Measurements from ENCODE around the gene NDUFA3.

Gene NDUFA3

DNA sequence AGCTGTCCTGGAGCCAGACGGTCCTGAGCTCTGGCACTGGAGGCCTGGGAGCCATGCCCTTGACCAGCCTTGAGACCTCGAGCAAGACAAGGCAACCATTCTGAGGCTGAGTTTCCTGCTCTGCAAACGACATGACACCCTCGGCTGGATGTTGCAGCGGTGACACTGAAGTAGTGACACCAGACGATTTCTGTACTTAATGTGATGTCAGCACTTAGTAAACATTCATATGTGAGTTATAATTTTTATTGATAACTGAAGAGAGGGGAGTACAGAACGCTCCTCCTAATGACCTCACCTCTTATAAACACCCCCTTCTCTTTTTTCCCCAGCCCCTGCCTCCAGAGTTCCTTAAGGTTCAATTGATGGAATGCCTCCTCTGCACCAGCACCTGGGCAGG is 5.8 kb downstream of the NDUFA3 start:
- DNase-seq, result no peak

DNA sequence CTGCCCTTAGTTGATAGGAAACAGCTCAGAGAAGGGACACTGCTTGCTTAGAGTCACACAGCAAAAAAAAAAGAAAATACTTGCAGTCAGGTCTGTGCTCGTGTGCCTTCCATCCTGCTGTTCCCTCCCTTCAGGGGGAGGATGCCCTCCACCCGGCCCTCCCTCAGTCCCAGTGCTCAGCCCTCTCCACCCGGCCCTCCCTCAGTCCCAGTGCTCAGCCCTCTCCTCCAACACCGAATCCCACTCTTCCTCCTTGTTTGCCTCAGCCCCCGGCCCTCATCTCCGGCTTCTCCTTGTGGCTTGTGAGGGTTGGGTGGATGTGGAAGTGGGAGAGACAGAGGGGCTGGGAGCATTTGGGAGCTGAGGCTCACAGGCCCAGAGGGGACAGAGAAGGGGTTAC is 7.0 kb downstream of the NDUFA3 start:
- DNase-seq, result no peak

DNA sequence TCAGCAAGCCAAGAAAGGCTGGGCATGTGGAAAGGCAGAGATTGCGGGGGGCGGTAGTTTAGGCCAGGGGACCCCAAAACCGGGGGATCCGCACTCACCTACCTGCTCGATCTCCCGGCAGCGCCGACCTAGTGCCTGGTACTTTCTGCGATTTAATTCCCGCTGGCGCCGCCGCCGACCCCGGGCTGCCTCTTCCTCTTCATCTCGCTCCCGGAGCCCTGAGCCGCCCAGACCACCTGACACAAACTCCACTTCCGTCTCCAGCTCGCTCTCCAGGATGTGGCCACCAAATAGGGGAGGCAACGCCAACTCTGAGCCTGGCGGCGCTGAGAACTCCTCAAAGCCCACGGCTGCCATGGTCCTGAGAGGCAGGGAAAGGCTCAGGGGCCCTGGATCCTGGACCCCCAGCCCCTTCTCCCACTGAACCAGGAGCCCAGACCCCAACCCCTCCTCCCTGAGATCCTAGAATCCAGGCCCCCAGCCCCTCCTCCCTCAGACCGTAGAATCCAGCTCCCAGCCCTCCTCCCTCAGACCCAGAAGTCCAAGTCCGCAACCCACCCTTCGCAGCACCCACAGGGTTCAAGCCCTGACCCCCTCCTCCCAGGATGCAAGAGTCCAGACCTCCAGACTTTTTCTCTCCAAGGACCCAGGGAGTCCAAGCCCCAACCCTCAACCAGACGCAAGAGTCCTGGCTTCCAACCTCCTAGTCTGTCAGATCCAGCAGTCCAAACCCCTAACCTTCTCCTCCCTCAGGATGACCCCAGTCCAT is 11.9 kb downstream of the NDUFA3 start:
- DNase-seq, result peak; percentile 34

DNA sequence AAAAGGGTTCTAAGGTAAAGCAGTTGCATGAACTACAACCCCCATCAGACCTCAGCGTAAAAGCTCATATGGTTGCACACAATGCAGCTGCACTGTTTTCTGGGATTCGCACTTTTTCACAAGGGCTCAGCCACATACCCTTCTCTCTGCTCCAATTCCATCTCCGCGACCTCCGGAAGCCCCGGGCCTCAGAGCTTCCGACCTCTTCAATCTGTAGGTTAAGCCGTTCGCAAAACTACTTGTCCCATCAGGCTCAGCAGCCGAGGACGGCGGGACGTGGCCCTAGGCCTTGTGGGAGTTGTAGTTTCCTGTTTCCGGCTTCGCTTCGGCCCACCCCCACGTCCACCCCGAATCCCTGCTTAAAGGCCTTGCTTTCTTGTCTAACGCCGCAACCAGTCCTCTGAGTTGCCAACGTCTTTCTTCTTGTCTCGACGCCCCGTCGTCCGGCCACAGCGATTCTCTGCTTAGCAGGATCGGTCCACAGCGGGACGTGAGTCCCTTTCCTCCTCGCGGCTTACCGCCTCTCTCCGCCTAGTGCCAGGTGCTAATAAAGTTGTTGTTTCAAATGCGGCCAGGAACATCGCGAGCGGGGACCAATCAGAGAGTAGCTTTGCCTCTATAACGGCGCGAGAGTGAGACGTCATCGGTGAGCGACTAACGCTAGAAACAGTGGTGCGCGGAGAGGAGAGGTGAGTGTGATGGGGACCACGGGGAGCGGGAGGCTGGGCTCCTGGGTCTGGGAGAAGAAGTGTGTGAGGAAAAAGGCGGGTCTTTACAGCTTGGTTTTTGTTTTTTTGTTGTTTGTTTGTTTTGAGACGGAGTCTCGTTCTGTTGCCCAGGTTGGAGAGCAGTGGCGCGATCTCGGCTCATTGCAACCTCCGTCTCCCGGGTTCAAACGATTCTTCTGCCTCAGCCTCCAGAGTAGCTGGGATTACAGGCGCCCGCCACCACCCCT is 12.7 kb downstream of the NDUFA3 start, which contains the start of the genes PRPF31 and TFPT:
Gene PRPF31, plus strand, starts transcription at position 646 of the 955 bp plus-strand sequence. CDS start 2,525 bp downstream, outside the sequence.
Gene TFPT, minus strand, starts transcription at position 549 of the 955 bp plus-strand sequence. Its CDS starts 388 bp downstream, at position 161.
- peak; percentile 95 for DNase-seq

DNA sequence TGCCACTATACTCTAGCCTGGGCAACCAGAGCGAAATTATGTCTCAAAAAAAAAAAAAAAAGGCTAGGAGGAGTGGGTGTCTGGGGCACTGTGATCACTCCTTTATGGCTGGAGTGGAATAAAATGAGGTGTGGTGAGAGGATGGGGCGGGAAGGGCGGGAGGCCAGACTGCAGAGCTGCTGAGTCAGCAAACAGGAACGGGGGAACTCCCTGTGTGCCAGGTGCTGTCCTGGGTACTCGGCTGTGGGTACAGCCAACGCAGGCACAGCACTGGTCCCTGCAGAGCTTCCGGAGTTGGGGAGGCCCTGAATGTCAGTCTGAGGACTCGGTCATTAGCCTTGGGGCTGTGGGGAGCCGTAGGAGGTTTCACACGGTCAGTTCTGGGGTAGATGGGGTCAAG is 18.6 kb downstream of the NDUFA3 start:
- DNase-seq, result no peak

DNA sequence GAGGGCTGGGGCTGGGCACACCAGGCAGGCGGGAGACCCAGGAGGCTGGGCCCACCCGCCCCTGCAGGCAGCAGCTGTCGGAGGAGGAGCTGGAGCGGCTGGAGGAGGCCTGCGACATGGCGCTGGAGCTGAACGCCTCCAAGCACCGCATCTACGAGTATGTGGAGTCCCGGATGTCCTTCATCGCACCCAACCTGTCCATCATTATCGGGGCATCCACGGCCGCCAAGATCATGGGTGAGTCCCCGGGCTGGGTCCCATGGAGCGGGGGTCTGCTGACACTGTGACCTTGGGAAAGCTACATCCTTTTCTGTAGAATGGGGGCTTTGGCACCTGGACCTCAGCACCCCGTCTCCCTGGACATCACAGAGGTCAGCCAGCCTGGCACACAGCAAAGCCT is 21.0 kb downstream of the NDUFA3 start:
- no peak for DNase-seq

DNA sequence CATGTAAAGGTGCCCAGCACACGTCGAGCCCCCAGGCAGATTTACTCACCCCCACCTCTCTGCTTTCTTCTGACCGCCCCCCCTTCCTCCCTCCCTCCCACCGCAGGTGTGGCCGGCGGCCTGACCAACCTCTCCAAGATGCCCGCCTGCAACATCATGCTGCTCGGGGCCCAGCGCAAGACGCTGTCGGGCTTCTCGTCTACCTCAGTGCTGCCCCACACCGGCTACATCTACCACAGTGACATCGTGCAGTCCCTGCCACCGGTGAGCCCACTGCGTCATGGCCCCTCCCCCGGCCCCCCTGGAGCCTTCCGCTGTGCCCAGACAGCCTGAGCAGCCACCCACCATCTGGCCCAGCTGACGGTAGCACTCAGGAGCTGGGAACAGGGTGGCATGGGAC is 21.7 kb downstream of the NDUFA3 start:
- DNase-seq, result no peak

DNA sequence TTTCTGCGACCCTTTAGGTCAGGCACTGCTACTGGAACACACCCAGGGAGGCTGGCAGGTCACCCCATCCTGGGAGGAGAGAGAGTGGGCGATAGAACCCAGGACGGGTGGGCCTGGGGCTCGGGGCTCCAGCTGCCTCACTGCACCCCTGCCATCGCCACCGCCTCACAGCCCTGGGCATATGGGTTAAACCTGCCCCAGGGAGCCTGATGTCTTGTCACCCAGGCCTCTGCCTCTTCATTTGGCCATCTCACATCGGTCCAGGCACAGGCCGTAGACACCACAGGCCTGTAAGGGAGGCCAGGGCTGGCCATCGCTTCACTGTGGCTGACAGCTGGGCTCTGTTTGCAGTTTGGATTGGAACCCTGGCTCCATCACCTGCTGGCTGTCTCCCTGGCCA is 23.1 kb downstream of the NDUFA3 start:
- DNase-seq, result no peak

DNA sequence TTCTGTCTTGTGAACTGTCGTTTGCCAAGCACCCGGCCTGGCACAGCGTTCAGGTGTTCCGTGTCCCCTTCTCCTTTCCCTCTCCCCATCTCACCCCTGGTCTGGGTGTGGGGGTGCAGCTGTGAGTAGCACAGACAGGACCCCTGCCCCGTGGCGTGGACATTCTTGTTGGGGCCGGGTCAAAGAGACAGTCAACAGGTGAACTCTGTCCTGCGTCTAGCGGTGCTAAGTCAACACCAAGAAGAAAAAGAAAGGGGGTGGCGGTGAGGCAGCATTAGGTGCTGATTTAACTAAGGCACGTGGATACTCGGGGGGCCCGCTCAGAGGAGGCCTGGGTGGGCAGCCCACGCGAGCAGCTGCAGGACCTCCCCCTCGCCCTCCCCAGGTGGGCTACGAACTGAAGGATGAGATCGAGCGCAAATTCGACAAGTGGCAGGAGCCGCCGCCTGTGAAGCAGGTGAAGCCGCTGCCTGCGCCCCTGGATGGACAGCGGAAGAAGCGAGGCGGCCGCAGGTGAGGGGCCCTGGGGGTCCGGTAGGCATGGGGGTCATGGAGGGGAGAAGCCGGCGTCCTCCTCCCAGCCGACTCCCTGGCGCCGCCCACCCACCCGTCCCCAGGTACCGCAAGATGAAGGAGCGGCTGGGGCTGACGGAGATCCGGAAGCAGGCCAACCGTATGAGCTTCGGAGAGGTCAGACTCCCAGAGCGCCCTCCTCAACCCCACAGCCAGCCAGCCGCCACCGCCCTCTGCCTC is 25.2 kb downstream of the NDUFA3 start:
- no peak for DNase-seq

DNA sequence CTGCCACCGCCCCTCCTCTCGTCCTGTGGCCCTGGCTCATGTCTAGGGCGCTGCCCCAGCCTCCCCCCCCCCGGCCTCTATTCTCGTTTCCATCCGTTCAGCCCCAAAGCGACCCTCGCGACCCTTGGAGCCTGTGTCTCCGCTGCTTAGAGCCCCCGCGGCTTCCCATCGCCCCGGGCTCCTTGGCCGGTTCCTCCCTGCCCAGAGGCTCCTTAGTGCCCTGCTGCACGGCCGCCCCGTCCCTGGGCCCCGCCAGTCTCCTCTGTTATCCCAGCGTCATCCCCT is 25.7 kb downstream of the NDUFA3 start:
- DNase-seq, result no peak

DNA sequence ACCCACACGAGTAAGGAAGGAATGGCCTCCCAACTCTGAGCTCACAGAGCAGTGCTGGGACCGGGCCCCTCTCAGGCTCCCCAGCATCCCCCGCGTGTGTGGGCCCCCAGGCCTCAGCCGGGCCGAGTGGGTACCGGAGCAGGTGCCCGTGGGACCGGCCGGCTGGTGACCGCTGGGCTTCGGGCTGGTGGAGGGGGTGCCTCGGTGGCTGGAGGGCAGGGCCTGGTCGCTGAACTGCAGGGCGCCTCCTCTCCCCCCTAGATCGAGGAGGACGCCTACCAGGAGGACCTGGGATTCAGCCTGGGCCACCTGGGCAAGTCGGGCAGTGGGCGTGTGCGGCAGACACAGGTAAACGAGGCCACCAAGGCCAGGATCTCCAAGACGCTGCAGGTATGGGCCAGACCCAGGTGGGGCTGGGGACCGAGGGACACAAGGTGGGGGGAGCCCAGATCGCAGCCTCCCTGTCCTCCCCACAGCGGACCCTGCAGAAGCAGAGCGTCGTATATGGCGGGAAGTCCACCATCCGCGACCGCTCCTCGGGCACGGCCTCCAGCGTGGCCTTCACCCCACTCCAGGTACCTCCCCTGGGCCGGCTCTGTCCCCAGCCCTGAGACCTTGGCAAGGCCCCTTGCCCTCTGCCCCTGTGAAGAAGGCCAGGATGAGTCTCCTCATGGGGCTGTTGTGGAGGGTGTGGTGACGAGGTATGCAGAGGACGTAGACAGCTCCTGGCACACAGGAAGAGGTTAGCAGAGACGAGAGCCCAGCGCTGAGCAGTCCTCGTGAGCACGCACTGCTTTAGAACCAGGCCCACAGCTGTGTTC is 26.4 kb downstream of the NDUFA3 start:
- no peak for DNase-seq

DNA sequence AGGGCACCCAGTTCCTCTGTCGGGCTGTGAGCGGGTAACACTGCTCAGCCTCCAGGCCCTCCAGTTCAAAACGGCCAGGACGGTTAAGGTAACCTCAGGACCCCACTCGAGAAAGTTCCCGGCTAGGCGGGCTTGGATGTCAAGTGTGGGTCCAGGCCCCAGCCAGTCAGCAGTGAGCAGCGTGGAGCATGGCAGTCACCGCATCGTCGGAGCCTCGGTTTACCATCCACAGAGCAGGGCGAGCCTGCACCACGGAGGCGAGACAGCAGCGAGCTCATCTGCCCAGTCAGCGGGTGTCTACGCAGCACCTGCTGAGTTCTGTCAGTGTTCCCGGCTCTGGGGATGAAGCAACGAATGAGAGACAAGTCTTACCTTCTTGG is 27.0 kb downstream of the NDUFA3 start:
- no peak for DNase-seq

DNA sequence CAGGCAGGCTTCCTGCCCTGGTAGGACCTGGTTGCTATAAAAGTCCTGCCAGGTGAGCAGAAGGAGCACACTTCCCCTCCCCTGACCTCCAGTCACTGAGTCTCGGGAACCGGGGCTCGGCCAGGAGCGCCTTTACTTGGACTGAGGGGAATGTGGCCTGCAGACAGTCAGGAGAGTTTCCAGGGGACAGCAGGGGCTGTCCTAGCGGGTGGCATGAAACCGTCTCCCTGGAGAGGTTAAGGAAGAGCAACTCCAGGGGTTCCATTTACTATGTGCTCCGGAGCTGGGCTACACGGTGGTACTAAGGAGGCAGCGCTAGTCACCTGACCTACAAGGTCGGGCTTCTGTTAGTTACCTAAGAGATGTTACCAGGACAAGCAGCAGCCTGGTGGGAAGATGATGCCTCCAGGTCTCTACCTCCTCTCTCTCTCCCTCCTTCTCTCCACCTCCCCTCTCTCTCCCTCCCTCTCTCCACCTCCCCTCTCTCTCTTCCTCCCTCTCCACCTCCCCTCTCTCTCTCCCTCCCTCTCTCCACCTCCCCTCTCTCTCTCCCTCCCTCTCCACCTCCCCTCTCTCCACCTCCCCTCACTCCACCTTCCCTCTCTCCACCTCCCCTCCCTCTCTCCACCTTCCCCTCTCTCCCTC is 30.8 kb downstream of the NDUFA3 start:
- DNase-seq, result no peak

DNA sequence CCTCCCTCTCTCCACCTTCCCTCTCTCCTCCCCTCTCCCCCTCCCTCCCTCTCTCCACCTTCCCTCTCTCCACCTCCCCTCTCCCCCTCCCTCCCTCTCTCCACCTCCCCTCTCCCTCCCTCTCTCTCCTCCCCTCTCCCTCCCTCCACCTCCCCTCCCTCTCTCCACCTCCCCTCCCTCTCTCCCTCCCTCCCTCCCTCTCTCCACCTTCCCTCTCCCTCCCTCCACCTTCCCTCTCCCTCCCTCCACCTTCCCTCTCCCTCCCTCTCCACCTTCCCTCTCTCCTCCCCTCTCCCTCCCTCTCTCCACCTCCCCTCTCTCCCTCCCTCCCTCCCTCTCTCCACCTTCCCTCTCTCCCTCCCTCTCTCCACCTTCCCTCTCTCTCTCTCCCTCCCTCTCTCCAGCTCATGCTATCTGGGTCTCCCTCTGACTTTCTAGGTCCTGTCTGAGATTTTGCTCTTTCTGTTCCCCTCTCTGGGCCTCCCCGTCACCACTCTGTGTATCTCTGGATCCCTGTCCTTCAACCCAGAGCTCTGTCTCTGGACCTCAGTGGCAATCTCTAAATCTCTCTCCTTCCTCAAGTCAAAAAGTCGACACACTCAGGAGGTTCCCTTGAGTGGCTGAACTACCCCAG is 31.4 kb downstream of the NDUFA3 start:
- DNase-seq, result no peak

DNA sequence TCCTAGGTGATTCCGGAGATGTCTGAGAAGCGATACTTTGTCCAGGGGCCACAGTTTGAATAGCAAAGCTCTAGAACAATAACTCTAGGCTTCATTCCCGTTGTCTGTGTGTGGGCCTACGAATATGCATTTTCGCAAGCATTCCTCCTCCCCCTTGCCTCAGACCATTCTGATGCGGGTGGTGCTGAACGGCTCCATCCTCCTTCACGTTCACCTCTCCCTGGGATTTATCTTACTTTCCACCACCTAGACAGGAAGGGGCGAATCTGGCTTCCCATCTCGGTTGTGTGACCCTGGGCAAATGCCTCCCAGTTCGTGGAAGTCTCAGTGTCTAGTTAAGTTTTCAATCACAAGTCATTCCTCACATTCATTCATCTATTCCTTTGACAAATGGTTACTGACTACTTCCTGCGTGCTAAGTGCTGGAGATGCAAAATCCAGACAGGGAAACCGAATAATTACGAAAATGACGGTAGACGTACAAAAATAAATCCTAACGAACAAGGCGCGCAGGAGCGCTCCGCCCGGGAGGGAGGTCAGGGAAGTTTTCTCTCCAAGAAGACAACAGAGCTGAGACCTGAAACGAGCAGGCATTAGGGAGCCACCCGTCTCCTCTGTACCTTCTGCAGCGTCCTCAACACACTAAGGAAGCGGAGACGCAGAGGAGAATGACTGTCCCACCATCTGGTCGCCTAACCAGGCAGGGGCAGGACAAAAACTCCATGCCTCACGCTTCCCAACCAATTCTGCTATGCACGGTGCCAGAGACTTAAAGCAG is 33.6 kb downstream of the NDUFA3 start:
- DNase-seq, result no peak

DNA sequence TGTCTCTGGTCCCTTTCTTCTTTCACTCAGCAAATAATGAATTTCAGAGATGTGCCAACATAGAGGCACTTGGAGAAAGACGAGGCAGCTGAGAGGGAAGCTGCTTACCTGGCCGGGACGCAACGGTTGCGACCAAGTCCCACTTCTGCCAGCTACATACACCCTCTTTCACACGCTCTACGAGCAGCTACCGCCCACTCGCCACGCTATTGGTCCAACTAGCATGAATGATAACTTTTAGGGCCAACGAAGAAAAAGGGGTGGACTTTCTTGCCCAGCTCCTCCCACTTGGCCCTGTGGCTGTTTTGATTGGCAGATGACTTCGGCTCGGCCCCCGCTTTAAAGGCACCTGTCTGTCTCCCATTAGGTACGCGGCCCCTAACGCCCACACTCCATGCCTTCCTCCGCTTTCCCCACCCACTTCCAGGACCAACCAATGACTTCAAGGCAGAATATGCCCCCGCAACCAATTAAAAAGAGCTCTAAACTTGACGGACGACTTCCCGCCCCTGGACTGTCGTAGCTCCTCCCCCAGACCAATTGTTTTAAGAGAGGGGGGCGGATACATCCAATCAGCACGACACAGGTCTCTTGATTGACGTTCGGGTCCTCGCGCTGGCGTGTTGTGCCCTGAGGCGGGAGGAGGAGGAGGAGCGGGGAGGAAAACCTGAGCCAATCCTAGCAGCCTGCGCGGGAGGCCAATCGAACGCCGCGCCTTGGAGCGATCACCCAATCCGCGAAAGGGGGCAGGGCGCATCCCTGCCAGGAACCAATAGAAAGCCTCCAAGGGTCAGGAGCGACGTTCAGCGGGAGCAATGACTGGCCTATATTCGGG is 34.4 kb downstream of the NDUFA3 start:
- DNase-seq, result peak; percentile 98

DNA sequence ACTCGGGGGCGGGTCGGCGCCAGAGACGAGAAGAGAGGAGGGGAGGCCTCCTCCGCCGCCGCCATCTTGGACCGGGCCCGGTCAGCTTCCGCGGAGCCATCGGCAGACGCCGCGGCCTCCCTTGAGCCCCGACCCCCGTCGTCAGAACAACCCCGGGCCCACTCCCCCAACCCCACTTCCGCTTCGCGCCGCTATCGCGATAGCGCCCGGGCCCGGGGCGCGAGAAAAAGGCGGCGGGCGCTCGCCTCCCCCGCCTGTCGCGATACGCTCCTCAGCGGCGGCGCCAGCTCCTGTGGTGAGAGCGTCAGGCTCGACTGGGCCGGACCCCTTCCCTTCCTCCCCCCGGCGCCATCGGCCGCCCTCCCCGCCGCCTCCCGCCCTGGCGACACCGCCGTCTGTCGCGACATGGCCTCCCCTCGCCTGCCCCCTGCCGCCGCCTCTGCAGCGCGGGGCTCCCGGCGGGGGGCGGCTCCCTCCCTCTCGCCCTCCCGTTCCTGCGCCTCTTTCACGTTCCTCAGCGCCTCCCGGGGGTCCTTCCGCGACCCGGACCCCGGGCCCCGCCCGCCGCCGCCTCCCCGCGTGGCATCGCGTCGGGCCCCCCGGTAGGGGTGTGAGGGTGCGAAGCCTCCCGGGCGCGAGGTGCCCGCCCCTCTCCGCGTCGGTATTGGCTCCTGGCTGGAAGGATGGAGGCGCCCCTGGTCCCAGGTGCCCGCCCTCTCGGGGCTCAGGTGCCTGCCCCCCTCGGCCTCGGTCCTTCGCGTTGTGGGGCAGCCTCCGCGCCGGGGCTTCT is 35.2 kb downstream of the NDUFA3 start, which contains the start of gene CNOT3:
Gene CNOT3, plus strand, starts transcription at position 64 of the 790 bp plus-strand sequence. CDS start 5,217 bp downstream, outside the sequence.
- DNase-seq, result peak; percentile 39

DNA sequence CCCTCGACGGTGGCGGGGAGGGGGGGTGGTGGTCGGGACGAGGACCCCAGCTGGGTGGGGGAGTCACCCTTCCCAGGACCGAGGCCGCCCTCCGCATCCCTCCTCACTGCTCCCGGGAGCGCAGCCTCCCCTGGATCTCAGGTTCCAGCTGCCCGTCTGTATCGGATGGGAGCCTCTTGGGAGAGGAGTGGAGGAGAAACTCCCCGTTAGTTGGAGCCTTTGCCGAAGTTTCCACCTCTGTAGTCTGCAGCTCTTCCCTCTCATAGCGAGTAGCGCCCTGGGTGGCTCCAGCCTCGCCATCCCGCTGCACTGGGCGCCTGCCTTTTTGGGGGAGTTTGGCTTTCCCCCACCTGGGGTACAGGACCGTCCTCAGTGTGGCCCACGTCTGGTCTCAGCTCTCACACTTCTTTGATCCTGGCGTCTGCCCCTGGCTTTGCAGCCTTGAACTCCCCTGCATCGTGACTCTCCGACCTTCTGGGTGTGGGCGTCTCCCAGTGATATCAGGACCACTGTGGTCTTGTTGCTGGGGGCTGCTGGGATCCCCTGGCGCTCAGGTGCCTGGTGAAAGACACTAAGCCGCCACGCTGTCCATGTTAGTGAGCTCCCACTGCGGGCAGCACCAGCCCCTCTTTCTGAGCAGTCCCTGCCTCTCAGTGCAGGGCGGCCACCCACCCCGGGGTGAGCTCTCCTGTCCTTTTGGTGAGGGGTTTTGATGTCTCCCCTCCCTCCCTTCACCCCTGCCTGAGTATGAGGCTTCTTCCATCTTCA is 36.0 kb downstream of the NDUFA3 start:
- no peak for DNase-seq
